ENCODE measurements around the gene TBC1D26.
"Not testable (repeated sequence)": the region's sequence is repeated elsewhere in the genome, so short reads cannot be mapped to it uniquely, and the experiment has no call there.

TBC1D26 gene

DNA sequence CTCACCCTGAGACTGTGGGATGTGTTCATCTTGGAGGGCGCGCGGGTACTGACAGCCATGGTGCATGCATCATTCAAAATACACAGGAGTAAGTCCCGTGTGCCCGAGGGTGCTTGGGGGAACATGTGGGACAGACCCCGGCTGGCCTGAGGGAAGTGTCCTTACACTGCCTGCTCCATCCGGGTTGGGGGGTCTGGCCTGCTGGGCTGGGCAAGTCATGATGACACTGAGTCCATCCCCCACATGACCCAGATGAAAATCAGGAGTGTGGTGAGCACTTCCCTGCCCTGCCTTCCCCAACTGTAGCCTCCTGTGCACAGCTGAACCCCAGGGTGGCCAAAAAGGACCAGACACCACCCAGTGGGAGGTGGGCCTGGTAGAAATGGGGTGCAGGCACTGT lies 10.8 kb downstream of the TBC1D26 start:
- FAIRE-seq (no peak), DNase-seq (ENCODE audit: low spot score) (no peak)

- DNase-seq (ENCODE audit: low spot score) (no peak), FAIRE-seq (no peak)
These were observed 12.1 kb downstream of the TBC1D26 start for GRCh38 chr17:15744074-15744676.

- DNase-seq (ENCODE audit: low spot score) (no peak), FAIRE-seq (no peak)
These were observed 12.8 kb downstream of the TBC1D26 start for GRCh38 chr17:15744885-15745284.

- not testable (repeated sequence) for DNase-seq (ENCODE audit: low spot score); FAIRE-seq
These were observed 17.3 kb downstream of the TBC1D26 start for GRCh38 chr17:15749403-15749802.

DNA sequence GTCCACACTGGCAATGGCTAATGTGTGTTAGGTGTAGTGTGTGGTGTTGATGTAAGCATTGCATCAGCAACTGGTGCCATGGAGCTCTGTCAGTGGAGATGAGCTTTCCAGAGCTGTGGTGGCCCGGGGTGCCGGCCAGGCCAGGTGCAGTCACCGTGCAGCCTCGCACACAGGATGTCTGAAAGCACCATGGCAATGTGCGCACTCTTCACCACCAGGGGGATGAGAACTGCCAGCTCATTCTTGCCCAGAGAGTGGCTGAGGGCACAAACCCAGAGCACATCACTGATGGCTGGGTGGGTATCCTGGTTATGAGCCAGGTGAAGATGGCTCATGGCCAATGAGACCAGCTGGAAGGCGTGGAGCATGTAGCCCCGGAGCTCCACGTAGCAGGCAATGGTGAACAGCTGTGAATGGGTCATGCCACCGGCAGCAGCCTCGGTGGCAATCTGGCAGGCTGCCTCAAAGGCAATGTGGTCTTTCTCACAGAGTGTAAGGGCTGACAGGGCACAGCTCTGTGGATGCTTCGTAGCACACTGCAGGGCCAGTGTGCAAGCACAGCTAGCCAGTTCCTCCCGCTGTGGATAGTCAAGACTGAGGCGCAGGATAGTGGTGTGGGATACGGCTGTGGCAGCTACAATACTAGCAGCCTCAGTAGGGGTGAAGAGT lies 36.9 kb downstream of the TBC1D26 start:
- DNase-seq (ENCODE audit: low spot score); FAIRE-seq: not testable (repeated sequence)

DNA sequence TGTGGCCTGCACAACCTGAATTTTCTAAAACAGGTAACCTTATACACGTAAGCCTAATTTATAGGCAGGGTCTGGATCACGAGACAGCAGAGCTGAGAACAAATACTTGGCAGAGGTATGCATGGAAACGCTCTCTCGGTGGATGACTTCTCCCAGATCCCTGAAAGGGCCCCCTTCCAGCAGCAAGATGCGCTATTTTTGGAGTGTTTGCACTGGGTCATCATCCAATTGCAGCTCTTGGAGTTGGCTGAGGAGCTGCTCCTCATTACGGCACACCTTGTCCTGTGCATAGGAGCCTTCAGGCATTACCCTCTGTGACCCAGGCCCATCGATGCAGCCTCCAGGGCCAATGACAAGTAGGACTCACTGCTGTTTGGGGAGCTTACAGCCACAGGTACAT lies 38.6 kb downstream of the TBC1D26 start:
- DNase-seq (ENCODE audit: low spot score); FAIRE-seq: not testable (repeated sequence)

- no peak for DNase-seq (ENCODE audit: low spot score)
- FAIRE-seq = no peak
These were observed 44.8 kb downstream of the TBC1D26 start for GRCh38 chr17:15776871-15777270.

GRCh38 chr17:15777297-15777696 lies 45.2 kb downstream of the TBC1D26 start:
- DNase-seq (ENCODE audit: low spot score) (no peak), FAIRE-seq (no peak)

- no peak for FAIRE-seq
These were observed 45.6 kb downstream of the TBC1D26 start for GRCh38 chr17:15777717-15778116.

DNA sequence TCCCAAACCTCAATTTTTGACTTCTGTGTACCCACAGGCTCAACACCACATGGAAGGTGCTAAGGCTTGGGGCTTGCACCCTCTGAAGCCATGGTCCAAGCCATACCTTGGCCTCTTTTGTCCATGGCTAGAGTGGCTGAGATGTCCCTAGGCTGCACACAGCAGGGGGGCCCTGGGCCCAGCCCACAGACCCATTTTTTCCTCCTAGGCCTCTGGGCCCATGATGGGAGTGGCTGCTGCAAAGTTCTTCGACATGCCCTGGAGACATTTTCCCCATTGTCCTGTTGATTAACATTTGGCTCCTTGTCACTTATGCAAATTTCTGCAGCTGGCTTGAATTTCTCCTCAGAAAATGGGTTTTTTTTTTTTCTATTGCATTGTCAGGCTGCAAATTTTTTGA lies 47.0 kb downstream of the TBC1D26 start:
- no peak for FAIRE-seq

More at GRCh38 chr17:15777717-15778116, 45.6 kb downstream of the TBC1D26 start:
- DNase-seq (ENCODE audit: low spot score) = no peak

GRCh38 chr17:15780188-15780587 lies 48.1 kb downstream of the TBC1D26 start:
- FAIRE-seq (no peak), DNase-seq (ENCODE audit: low spot score) (no peak)

More for the DNA sequence above, 47.0 kb downstream of the TBC1D26 start:
- no peak for DNase-seq (ENCODE audit: low spot score)

GRCh38 chr17:15782866-15783265 lies 50.8 kb downstream of the TBC1D26 start:
- no peak for DNase-seq (ENCODE audit: low spot score)
- FAIRE-seq = no peak

- no peak for FAIRE-seq
- DNase-seq (ENCODE audit: low spot score) = no peak
These were observed 51.4 kb downstream of the TBC1D26 start for GRCh38 chr17:15783461-15783860.

DNA sequence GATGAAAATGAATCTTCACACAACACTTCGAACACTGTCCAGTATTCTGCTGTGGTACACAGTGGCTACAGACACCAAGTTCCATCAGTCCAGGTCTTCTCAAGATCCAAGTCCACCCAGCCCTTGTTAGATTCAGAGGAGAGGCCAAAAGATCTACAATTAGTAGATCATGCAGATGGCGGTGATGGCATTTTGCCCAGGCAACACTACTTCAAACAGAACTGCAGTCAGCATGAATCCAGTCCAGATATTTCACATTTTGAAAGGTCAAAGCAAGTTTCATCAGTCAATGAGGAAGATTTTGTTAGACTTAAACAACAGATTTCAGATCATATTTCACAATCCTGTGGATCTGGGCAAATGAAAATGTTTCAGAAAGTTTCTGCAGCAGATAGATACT lies 52.3 kb downstream of the TBC1D26 start:
- not testable (repeated sequence) for FAIRE-seq; DNase-seq (ENCODE audit: low spot score)

DNA sequence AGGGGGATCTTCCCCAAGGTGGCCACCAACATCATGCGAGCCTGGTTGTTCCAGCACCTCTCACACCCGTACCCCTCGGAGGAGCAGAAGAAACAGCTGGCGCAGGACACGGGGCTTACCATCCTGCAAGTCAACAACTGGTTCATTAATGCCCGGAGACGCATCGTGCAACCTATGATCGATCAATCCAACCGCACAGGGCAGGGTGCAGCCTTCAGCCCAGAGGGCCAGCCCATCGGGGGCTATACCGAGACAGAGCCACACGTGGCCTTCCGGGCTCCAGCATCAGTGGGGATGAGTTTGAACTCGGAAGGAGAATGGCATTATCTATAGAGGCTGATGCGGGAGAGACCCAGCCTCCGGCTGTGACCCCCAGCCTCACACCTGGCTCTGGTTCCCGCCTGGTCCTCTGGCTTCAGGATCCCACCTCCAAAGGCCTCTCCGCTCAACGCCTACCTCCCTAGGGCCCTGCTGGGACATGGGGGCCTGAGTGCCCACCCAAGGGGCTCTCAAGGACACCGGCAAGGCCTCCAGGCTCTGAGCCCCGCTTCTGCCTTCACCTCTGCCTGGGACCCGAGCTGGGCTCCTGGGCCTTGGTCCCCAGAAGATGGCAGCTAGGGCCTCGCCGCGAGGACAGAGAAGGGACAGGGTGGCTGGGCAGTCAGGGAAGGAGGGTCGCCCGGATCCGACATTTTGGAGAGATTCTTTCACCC lies 55.4 kb downstream of the TBC1D26 start:
- FAIRE-seq; DNase-seq (ENCODE audit: low spot score): not testable (repeated sequence)

DNA sequence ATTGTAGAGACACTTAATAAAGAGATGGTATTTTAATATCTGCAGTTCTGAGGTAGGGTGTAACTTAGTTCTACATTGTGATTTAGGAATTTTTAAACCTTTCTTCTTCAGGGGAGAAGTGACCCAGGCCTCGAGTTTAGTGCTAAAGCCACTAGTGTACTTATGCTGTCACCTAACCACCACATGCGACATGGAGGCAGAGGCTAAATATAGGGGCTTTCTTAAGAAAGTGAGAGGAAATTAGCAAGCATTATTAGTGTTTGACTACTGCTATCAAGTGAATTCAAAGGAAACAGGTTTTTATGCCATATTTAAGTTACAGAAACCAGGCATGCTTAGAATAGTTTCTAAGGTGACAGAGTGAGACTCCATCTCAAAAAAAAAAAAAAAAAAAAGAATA lies 56.3 kb downstream of the TBC1D26 start:
- not testable (repeated sequence) for FAIRE-seq; DNase-seq (ENCODE audit: low spot score)

Data from RCC 7860 (cell line).